Measurements from ENCODE around the gene DNASE1L1. TPM values are rescaled to one million over a fixed set of nuclear protein-coding genes. Genes with fewer than 3 reads are reported as not detected.
A peak's percentile ranks its signal among the peaks of the same experiment; 100 is the strongest.

DNASE1L1 gene
- total RNA-seq, 4 donors from 2014 or later, result 14.6 to 30.7 (median 21.2) TPM

DNA sequence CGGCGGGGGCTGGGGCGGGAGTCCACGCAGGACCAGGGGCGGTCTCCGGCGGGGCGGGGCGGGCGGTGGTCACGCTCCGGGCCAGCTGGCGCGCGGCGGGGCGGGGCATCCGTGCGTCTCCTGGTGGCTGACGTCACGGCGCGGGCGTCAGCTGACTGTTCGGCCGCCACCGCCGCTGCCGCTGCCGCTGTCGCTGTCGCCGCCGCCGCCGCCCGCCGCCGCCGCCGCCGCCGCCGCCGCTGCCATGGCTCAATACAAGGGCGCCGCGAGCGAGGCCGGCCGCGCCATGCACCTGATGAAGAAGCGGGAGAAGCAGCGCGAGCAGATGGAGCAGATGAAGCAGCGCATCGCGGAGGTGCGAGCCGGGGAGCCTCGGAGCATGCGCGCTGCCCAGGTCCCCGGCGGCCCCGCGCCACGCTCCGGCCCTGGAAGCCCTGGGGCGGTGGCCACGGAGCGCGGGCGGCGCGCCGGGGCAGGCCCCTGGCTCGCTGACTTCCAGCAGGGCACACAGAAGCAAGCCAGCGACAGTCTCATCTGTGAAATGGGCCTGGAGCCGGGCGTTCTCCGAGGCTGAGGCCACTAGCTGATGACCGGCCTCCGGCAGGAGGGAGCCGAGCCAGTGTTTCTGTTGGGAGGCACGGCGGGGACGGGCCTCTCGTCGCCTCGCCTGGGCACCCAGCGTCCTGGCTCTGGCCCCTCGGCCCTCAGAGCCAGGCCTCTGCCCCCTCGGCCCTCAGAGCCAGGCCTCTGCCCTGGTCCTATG is 35.1 kb upstream of the DNASE1L1 start, which contains the start of gene FAM50A:
Gene FAM50A, plus strand, starts transcription at position 150 of the 763 bp plus-strand sequence. Its CDS starts 95 bp downstream, at position 245.
- H3K27ac ChIP-seq, result peak within 1 kb of the TSS; percentile 64
- peak in 1 of 2 donors; percentile 85 for DNase-seq (ENCODE audit: low spot score in 2 of 2)
- H3K27me3 ChIP-seq, result no peaks in the 10 kb centered on the region
- peak within 1 kb of the TSS; percentile 61 for H3K4me3 ChIP-seq
- TF ChIP-seq EP300 (IDR thresholded peaks at IDR 0.05) (no peak), POLR2AphosphoS5 (IDR thresholded peaks at IDR 0.05) (no peak), POLR2A (IDR thresholded peaks at IDR 0.05) (no peak)
- TF ChIP-seq, protein P1, sequence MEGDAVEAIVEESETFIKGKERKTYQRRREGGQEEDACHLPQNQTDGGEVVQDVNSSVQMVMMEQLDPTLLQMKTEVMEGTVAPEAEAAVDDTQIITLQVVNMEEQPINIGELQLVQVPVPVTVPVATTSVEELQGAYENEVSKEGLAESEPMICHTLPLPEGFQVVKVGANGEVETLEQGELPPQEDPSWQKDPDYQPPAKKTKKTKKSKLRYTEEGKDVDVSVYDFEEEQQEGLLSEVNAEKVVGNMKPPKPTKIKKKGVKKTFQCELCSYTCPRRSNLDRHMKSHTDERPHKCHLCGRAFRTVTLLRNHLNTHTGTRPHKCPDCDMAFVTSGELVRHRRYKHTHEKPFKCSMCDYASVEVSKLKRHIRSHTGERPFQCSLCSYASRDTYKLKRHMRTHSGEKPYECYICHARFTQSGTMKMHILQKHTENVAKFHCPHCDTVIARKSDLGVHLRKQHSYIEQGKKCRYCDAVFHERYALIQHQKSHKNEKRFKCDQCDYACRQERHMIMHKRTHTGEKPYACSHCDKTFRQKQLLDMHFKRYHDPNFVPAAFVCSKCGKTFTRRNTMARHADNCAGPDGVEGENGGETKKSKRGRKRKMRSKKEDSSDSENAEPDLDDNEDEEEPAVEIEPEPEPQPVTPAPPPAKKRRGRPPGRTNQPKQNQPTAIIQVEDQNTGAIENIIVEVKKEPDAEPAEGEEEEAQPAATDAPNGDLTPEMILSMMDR (IDR thresholded peaks at IDR 0.05), result no peak
- peaks cover 38% of the 10 kb centered on the region for H3K36me3 ChIP-seq
- 41% methylated on average over 4 of the region's 94 CpGs for WGBS
- no peaks in the 10 kb centered on the region for H3K9me3 ChIP-seq
- H3K4me1 ChIP-seq, result peaks cover 22% of the 10 kb centered on the region

DNA sequence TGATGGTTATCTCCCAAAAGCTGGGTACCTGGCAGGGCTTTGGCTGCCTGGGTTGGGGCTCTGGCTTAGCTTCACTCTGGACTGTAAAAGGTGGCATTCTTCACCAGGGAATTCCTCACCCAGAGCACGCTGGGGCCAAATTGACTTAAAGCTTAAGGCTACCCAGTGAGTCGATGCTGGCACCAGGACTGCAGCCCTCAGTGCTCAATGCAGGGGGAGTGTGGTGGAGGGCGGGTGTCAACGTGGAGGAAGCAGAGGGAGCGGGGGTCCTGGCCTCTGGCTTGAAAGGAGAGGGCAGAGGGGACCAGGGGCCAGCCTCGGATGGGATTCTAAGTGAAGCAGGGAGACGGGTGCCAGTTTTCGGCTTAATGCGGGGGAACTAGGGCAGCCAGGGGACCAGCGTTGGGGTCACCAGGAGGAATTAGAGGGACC is 34.4 kb upstream of the DNASE1L1 start:
- peak overlapping the region; percentile 61 for H3K4me3 ChIP-seq
- 53% methylated on average over 5 of the region's 10 CpGs for WGBS
- peaks cover 26% of the 10 kb centered on the region for H3K4me1 ChIP-seq
- DNase-seq (ENCODE audit: low spot score in 2 of 2), result no peak
- TF ChIP-seq POLR2A (IDR thresholded peaks at IDR 0.05) (no peak), EP300 (IDR thresholded peaks at IDR 0.05) (no peak), POLR2AphosphoS5 (IDR thresholded peaks at IDR 0.05) (no peak)
- TF ChIP-seq, protein P1 (IDR thresholded peaks at IDR 0.05), result no peak
- H3K27ac ChIP-seq, result peak overlapping the region; percentile 64
- H3K9me3 ChIP-seq, result no peaks in the 10 kb centered on the region
- peaks cover 31% of the 10 kb centered on the region for H3K36me3 ChIP-seq
- no peaks in the 10 kb centered on the region for H3K27me3 ChIP-seq

DNA sequence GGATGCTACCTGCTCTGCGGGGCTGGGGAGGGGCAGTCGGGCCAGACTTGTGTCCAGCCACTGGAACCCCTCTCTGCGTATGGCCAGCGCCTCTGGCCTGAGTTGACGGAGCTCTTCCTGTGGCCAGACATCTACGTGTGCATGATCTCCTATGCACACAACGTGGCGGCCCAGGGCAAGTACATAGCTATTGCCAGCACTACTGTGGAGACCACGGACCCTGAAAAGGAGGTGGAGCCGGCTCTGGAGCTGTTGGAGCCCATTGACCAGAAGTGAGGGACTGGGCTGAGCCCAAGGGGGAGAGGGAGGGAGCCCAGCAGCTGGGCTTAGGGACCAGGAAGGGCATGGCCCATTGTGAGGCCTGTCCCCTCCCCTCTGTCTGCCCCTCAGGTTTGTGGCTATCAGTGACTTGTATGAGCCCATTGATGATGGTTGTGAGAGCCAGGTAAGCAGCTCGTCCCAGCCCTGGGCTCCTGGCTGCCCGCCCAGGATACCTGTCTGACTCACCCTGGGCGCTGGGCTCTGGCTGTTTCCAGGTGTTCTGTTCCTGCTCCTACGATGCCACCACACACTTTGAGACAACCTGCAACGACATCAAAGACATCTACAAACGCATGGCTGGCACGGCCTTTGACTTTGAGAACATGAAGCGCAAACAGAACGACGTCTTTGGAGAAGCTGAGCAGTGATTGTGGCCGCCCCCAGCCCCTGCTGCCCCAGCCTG is 33.1 kb upstream of the DNASE1L1 start:
- H3K27ac ChIP-seq, result no peak overlapping the region
- no peaks in the 10 kb centered on the region for H3K27me3 ChIP-seq
- H3K9me3 ChIP-seq, result no peaks in the 10 kb centered on the region
- no peak overlapping the region for H3K4me3 ChIP-seq
- peaks cover 37% of the 10 kb centered on the region for H3K4me1 ChIP-seq
- WGBS, result 71% methylated on average over 11 of the region's 21 CpGs
- TF ChIP-seq POLR2A (IDR thresholded peaks at IDR 0.05), result no peak
- TF ChIP-seq, protein P1 (IDR thresholded peaks at IDR 0.05), result no peak
- TF ChIP-seq POLR2AphosphoS5 (IDR thresholded peaks at IDR 0.05), result no peak
- no peak for TF ChIP-seq EP300 (IDR thresholded peaks at IDR 0.05)
- H3K36me3 ChIP-seq, result peaks cover 29% of the 10 kb centered on the region
- DNase-seq (ENCODE audit: low spot score in 2 of 2), result no peak

DNA sequence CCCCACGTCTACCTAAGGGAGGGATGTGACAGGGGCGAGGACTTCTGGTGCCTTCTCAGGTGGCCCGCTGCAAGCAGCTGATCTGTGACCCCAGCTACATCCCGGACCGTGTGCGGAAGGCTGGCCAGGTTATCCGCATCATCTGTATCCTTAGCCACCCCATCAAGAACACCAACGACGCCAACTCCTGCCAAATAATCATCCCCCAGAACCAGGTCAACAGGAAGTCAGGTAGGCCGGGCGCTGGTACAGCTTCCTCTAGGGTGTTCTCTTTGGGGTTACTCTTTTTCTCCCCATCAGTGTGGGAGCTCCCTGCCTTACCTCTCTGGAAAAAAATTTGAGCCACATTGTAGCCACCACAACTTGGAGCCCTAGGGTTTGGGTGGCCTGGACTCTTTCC is 32.5 kb upstream of the DNASE1L1 start:
- H3K27me3 ChIP-seq, result no peaks in the 10 kb centered on the region
- WGBS, result 88% methylated on average over 10 of the region's 11 CpGs

More for the DNA sequence above, 32.5 kb upstream of the DNASE1L1 start:
- DNase-seq (ENCODE audit: low spot score in 2 of 2), result no peak
- Histone ChIP-seq H3K27ac (no peak overlapping the region), H3K4me1 (peaks cover 37% of the 10 kb centered on the region), H3K9me3 (no peaks in the 10 kb centered on the region), H3K36me3 (peaks cover 29% of the 10 kb centered on the region), H3K4me3 (no peak overlapping the region)
- TF ChIP-seq POLR2AphosphoS5 (IDR thresholded peaks at IDR 0.05), result no peak
- TF ChIP-seq EP300 (IDR thresholded peaks at IDR 0.05), result no peak
- TF ChIP-seq POLR2A (IDR thresholded peaks at IDR 0.05), result no peak
- TF ChIP-seq, protein P1 (IDR thresholded peaks at IDR 0.05), result no peak

Measured in suprapubic skin (tissue), 4 donors.